ENCODE measurements around the gene XPA.

DNA sequence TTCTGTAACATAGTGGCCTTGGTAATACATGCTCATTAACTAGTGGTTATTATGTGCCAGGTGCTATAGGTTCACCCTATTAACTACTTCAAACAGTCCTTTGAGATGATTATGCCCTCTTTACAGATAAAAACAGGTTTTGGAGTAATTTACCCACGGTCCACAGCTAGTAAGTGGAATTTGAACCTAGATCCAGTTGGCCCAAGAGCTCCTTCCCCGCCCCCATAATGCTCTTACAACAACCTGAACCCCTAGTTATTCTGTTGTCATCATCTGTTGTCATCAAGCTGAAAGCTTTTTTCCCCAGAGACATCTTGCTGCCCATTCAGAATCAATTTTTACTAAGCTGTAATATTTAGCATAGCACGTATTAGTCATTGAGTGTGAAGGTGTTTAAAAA is 23.2 kb downstream of the XPA start:
- TF ChIP-seq, protein P1, sequence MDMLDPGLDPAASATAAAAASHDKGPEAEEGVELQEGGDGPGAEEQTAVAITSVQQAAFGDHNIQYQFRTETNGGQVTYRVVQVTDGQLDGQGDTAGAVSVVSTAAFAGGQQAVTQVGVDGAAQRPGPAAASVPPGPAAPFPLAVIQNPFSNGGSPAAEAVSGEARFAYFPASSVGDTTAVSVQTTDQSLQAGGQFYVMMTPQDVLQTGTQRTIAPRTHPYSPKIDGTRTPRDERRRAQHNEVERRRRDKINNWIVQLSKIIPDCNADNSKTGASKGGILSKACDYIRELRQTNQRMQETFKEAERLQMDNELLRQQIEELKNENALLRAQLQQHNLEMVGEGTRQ (IDR thresholded peaks at IDR 0.05; ENCODE audit: borderline replicate concordance, low read depth, low read length), result no peak
- no peak for TF ChIP-seq POLR2AphosphoS2 (IDR thresholded peaks at IDR 0.05; ENCODE audit: low read depth, low read length)
- no peak for TF ChIP-seq POLR2A (IDR thresholded peaks at IDR 0.05; ENCODE audit: low read depth, low read length)
- TF ChIP-seq RAD21 (IDR thresholded peaks at IDR 0.05; ENCODE audit: insufficient read depth, low read depth, low read length), result no peak
- TF ChIP-seq, protein P2, sequence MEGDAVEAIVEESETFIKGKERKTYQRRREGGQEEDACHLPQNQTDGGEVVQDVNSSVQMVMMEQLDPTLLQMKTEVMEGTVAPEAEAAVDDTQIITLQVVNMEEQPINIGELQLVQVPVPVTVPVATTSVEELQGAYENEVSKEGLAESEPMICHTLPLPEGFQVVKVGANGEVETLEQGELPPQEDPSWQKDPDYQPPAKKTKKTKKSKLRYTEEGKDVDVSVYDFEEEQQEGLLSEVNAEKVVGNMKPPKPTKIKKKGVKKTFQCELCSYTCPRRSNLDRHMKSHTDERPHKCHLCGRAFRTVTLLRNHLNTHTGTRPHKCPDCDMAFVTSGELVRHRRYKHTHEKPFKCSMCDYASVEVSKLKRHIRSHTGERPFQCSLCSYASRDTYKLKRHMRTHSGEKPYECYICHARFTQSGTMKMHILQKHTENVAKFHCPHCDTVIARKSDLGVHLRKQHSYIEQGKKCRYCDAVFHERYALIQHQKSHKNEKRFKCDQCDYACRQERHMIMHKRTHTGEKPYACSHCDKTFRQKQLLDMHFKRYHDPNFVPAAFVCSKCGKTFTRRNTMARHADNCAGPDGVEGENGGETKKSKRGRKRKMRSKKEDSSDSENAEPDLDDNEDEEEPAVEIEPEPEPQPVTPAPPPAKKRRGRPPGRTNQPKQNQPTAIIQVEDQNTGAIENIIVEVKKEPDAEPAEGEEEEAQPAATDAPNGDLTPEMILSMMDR (IDR thresholded peaks at IDR 0.05 in 2 of 3, conservative IDR thresholded peaks at IDR 0.05 in 1 of 3; ENCODE audit: control insufficient read depth in 2 of 3, extremely low read depth in 1 of 3, insufficient read depth in 1 of 3, low read depth in 3 of 3, low read length in 3 of 3), result no peak
- TF ChIP-seq SREBF2 (IDR thresholded peaks at IDR 0.05; ENCODE audit: low read length), result no peak
- TF ChIP-seq DPF2 (IDR thresholded peaks at IDR 0.05), result no peak
- no peak for TF ChIP-seq SMC3 (IDR thresholded peaks at IDR 0.05; ENCODE audit: borderline replicate concordance, low read length)

All from GM12878 (cell line).